GM10266 (cell line): ENCODE measurements around the gene SDHB.

Experiments
- DNase-seq: peaks from one replicate; pipeline ENCODE4 v3.0.0; 2012; ENCODE audit errors: extremely low spot score
- TF ChIP-seq, protein P1 (sequence below): IDR thresholded peaks from 2 replicates; pipeline ENCODE4 v1.5.1; 2012; ENCODE audit warnings: mild to moderate bottlenecking, low read depth; ENCODE audit not compliant: control insufficient read depth, insufficient read depth; ENCODE audit errors: missing control alignments

SDHB gene

GRCh38 chr1:17007121-17007520, 46.7 kb downstream of the SDHB start:
- DNase-seq = no peak
- TF ChIP-seq, protein P1, sequence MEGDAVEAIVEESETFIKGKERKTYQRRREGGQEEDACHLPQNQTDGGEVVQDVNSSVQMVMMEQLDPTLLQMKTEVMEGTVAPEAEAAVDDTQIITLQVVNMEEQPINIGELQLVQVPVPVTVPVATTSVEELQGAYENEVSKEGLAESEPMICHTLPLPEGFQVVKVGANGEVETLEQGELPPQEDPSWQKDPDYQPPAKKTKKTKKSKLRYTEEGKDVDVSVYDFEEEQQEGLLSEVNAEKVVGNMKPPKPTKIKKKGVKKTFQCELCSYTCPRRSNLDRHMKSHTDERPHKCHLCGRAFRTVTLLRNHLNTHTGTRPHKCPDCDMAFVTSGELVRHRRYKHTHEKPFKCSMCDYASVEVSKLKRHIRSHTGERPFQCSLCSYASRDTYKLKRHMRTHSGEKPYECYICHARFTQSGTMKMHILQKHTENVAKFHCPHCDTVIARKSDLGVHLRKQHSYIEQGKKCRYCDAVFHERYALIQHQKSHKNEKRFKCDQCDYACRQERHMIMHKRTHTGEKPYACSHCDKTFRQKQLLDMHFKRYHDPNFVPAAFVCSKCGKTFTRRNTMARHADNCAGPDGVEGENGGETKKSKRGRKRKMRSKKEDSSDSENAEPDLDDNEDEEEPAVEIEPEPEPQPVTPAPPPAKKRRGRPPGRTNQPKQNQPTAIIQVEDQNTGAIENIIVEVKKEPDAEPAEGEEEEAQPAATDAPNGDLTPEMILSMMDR = no peak

GRCh38 chr1:17005365-17005740, 48.5 kb downstream of the SDHB start:
- DNase-seq = no peak
- TF ChIP-seq, protein P1 = no peak

GRCh38 chr1:17004466-17005364, 49.1 kb downstream of the SDHB start:
- TF ChIP-seq, protein P1 = no peak
- DNase-seq = no peak

- TF ChIP-seq, protein P1 = no peak
- no peak for DNase-seq
These were observed 51.3 kb downstream of the SDHB start for GRCh38 chr1:17002524-17002902.

- TF ChIP-seq, protein P1 = no peak
- DNase-seq = no peak
These were observed 51.9 kb downstream of the SDHB start for GRCh38 chr1:17001760-17002523.

DNA sequence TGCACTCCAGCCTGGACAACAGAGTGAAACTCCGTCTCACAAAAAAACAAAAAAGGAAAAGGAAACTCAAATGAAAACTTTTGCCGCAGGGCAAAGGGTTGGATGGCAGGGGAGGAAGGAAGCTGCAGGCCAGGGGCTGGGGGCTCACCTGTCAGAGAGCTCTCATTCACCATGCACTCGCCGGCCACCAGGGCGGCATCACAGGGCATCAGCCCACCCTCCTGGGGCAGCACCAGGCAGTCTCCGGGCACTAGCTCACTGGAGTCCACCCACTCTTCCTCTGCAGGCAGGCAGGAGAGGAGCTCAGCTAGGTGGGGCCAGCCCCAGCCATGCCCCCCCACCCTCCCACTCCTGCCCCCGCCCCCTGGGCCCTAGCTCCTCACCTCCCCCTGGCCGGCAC, 54.0 kb downstream of the SDHB start:
- TF ChIP-seq, protein P1 = no peak
- no peak for DNase-seq

DNA sequence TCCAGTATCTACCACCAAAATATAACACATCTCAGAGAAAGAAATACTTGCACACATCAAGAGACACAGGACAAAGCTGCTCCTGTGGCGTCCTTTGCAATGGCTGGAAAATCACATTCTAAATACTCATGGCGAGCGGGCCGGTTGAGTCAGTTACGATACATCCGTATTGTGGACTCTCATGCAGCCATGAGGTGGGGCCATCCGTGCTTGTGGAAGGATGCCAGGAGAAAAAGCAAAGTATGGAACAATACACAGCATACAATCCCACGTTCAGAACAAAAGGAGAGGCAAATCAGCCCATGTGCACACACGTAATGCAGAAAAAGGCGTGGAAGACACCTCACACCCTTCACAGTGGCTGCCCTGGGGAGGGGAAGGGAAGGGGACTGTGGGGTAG, 55.2 kb downstream of the SDHB start:
- TF ChIP-seq, protein P1 = no peak
- DNase-seq = no peak
